COLO668 (cell line): Measurements from ENCODE around the gene RPS6KA3.

Experiments used
- DNase-seq: peaks from one replicate; lab custom pipeline; 2025; ENCODE audit not compliant: unreplicated experiment; lab: John Stamatoyannopoulos, UW

RPS6KA3 gene

GRCh38 chrX:20111271-20111670 is 155.4 kb downstream of the RPS6KA3 start:
- no peak for DNase-seq

GRCh38 chrX:20101934-20102581 is 164.7 kb downstream of the RPS6KA3 start:
- DNase-seq = no peak
